Germinal center (tissue), 1 donor: ENCODE results near the gene DALRD3.

Experiments
- DNase-seq: peaks from one replicate; pipeline ENCODE4 v3.0.0; 2012; ENCODE audit warnings: mixed read lengths, low spot score

The DALRD3 gene

GRCh38 chr3:49017971-49018706, at the start of gene DALRD3:
Gene DALRD3, minus strand, starts transcription at chr3:49018580. Its CDS starts 16 bp downstream, at chr3:49018564.
- DNase-seq: peak; percentile 67

GRCh38 chr3:49058011-49058410, 39.6 kb upstream of the DALRD3 start:
- DNase-seq: no peak

GRCh38 chr3:49057268-49057667, 38.9 kb upstream of the DALRD3 start:
- no peak for DNase-seq

- DNase-seq: no peak
Observed at GRCh38 chr3:49054344-49054862, 36.0 kb upstream of the DALRD3 start.

- DNase-seq: no peak
Observed at GRCh38 chr3:49053543-49053942, 35.2 kb upstream of the DALRD3 start.

GRCh38 chr3:49035281-49035680, 16.9 kb upstream of the DALRD3 start:
- DNase-seq: no peak

GRCh38 chr3:49034650-49035049, 16.3 kb upstream of the DALRD3 start:
- DNase-seq: no peak

GRCh38 chr3:49032646-49033304, 14.4 kb upstream of the DALRD3 start:
- DNase-seq: no peak

- DNase-seq: no peak
Observed at GRCh38 chr3:49030321-49030720, 11.9 kb upstream of the DALRD3 start.

GRCh38 chr3:49029563-49029884, 11.1 kb upstream of the DALRD3 start:
- DNase-seq: no peak

- peak; percentile 88 for DNase-seq
Observed at GRCh38 chr3:49028673-49029562, 10.5 kb upstream of the DALRD3 start, which contains the start of gene IMPDH2. Gene IMPDH2, minus strand, starts transcription at chr3:49029398. Its CDS starts 48 bp downstream, at chr3:49029350.

GRCh38 chr3:49028298-49028672, 9.9 kb upstream of the DALRD3 start:
- no peak for DNase-seq

GRCh38 chr3:49027634-49028033, 9.3 kb upstream of the DALRD3 start:
- DNase-seq: no peak

GRCh38 chr3:49026536-49026935, 8.2 kb upstream of the DALRD3 start:
- DNase-seq: no peak

- no peak for DNase-seq
Observed at GRCh38 chr3:49025793-49026520, 7.6 kb upstream of the DALRD3 start.

GRCh38 chr3:49025005-49025792, 6.8 kb upstream of the DALRD3 start:
- no peak for DNase-seq

GRCh38 chr3:49024449-49024848, 6.1 kb upstream of the DALRD3 start:
- no peak for DNase-seq

- DNase-seq: no peak
Observed at GRCh38 chr3:49023775-49024174, 5.4 kb upstream of the DALRD3 start.

- no peak for DNase-seq
Observed at GRCh38 chr3:49022688-49023171, 4.3 kb upstream of the DALRD3 start.

- peak; percentile 91 for DNase-seq
Observed at GRCh38 chr3:49021813-49022687, 3.7 kb upstream of the DALRD3 start, which contains the start of gene NDUFAF3. Gene NDUFAF3, plus strand, starts transcription at chr3:49022121. Its CDS starts 24 bp downstream, at chr3:49022145.
